ENCODE data around the gene PLCXD3.
"Not testable (repeated sequence)": the region's sequence is repeated elsewhere in the genome, so short reads cannot be mapped to it uniquely, and the experiment has no call there.

PLCXD3 gene

DNA sequence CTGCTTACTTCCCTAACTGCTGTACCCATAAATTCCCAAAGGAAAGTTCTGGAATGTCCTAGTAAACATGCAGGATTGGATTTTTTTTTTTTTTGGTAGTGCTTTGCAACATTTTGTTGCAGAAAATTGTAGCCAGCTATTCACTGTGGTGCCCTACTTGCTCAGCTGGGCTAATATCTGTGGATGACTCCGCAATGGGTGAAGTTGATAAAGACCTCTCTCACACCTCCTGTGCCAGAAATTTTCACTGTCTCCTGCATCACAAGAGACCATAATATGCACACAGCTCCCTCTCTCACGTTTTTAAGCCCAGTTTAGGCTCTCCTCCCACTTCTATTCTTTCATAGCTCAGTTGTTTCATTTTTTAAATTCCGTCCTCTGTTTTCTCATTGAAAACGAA, 160.6 kb downstream of the PLCXD3 start:
- no peak for DNase-seq (ENCODE audit: low read depth)

DNA sequence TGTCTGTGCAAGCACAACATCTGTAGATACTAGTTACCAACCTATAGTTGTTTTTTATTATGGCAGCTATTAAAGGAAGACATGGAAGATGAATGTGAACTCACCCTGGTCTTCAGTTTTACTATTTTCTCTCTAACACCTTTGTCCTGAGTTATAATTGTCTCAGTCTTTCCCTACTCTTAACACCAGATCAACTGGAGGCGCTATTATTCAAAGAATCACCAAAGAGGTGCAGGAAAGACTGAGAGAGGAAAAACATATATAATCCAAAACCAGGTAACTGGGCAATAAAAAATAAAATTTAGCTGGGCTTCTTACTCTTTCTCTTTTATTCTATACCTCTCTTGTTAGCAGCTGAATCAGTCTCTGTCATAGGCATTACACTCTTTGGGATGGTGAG, 162.8 kb downstream of the PLCXD3 start:
- DNase-seq (ENCODE audit: low read depth) = no peak

DNA sequence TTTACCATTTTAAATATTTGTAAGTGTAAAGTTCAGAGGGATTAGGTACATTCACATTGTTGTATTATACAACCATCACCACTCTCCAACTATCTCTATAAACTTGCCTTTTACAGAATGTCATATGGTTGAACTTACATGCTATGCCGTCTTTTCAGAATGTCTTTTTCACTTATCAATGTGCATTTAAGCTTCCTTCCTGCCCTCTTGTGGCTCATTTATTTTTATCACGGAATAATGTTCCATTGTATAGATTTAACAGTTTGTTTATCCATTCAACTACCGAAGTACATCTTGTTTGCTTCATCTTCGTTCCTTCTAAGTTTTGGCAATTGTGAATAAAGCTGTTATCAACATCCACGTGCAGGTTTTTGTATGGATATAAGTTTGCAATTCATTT, 163.8 kb downstream of the PLCXD3 start:
- DNase-seq (ENCODE audit: low read depth) = no peak

DNA sequence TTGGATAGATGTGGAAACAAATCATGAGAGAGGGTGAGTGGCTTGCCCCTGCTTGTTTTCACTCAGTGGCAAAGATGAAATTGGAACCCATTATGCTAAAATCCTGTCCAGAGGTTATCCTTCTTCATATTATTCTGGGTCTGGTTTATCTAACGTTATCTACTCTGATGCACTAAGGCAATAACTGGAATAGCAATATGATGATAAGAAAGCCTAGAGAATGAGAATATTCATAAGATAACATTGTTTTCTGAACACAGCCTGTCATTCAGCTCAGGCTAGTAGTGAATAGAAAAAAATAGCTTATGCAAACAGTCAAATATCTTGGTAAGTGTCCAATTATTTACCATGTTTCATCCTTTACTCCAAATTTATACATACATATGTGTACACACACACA, 165.1 kb downstream of the PLCXD3 start:
- DNase-seq (ENCODE audit: low read depth) = no peak

DNA sequence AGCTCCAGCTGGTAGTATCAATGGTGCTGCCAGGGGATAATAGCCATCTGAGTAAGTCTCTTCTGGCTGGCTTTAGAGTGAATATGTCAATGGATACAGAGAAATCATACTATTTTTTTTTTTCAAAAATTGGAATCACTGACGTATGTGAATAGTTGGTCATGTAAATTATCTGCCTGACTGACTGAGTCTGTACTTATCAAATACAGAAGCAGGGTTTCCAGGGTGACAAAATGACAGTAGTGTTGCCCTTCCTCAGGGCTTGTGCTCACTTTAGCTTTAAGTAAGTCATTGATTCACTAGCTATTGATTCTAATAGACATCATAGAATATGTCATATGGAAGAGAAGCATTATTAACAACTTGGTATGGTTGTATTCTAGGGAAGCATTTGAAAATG, 171.1 kb downstream of the PLCXD3 start:
- no peak for DNase-seq (ENCODE audit: low read depth)

DNA sequence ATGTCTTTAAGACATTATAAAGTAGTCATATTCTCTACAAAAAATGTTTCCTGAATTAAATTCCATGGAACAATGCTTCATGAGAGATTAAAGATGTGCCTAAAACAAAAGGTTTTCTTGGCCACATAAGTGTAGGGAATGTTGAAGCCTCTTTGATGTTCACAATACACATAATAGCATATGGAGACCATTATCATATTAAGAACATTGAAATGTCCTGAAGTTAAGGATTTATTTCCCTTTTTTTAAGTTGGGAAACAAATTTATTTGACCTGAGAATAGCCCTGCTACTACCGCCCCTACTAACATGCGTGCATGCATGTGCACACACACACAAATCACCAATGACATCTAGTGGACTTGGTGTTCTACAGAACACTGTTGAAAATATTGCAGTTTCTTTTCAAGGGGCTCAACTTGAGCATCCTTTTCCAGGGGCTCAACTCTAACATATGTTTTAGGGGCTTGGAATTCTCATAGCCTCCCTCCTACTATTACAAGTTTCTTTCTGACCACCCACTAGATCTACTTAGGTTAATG, 172.2 kb downstream of the PLCXD3 start:
- no peak for DNase-seq (ENCODE audit: low read depth)

DNA sequence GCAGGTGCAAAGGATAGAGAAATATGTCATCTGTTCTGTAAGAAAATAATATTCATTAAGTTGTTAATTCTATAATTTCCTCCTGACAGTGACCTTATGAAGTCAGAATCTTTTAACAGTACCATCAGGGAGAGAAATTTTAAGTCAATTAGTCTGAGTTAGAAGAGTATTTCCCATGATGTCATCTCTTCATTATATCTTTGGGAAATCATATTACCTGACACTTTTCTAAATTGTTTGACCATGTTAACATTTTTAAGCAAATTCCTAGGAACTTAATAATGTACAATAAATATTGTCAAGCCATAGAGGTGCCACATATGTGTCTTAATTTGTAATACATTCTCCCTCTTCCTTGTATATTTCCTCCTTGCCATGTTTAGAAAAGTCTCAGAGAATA, 172.7 kb downstream of the PLCXD3 start:
- DNase-seq (ENCODE audit: low read depth) = no peak

DNA sequence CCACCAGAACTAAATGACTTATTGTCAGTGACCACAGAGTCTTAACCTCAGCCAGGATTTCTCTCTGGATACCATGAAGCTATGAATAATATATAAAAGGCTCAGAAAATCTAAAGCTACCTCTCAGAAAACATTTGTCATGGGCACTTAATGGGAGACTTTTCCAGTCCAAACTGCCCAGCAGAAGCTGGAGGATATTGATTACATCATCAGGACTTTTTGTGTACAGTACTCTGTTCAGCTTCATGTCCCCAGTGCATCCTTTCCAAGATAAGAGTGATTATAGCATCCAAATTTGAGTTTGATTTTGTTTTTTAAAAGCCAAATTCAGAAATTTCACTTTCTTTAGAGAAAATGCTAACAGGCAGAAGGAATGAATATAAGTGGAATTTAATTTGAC, 173.2 kb downstream of the PLCXD3 start:
- no peak for DNase-seq (ENCODE audit: low read depth)

DNA sequence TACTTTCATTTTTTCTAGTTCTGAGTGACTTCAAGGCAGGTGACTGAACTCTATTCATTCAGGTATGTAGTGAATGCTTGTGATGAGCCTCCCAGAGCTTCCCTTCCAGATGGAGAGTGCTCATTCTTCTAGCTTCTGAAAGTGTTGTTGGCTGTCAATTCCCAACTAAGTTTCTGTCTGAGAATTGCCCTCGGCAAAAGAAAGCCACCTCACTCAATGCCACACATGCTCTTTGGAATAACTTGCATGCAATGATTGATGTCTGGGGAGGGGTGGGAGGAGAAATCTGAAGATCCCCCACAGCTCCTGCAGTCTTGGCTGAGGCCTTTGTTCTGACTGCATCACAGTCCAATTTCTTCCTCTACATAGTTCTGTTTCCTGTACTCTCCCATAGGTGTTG, 173.9 kb downstream of the PLCXD3 start:
- no peak for DNase-seq (ENCODE audit: low read depth)

DNA sequence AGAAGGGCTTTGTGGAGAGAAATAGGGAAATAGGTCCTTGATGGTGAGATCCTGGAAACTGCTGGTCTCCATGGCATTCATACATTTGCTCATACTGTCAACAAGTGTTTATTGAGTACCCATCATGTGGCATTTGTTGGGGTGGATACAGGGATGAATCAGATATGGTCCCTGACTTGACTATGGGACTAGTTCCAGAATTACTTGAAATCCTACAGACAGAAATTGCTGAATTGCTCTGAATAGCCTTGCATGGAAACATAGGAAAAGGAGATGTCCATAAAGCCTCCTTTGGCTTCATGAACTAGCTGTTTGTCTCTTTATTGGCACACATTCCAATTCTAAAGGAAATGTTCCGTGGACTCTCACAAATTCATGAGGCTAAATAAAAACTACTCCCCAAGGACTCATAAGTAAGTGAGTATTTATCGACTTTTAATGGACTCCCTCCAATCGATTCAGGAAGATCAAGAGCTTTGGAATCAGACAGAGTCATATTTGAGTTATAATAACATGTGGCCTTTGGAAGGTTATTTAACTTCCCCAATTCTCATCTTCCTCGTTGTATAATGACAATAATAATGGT, 174.7 kb downstream of the PLCXD3 start:
- no peak for DNase-seq (ENCODE audit: low read depth)

DNA sequence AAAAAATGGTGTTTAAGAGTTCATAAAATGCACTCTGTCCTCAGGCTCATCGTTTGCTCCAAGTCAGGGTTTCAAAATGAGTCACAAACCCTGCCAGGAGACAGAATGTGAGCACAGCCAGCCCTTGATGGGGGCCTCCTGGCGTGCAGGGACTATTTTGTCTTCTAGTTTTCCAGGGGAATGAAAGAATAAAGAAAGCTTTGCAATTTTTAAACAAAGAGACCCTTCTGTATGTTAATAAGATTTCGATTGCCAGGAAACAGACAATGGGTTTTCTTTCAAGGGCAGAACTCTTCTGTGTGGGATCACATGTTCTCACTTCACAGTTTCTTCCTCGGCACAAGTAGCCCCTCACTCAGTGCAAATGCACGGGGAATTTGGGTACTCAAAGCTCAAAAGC, 175.6 kb downstream of the PLCXD3 start:
- no peak for DNase-seq (ENCODE audit: low read depth)

DNA sequence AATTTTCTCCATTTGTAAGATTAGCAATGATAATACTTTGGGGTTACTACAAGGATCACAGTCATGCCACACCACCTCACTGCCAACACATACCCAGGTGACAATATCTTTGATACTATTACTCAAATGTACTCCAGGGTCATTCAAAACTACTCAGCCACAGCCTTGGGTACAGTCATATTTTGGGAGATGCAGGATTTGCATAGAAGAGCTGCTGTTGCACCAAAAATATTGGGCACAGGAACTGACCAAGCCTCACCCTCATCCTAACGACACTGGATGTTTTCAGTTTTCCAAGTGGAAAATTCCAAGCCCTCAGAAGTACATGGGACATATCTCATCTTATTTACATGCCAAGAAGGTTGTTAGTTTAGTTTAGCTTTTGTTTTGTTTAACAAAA, 176.2 kb downstream of the PLCXD3 start:
- DNase-seq (ENCODE audit: low read depth) = no peak

DNA sequence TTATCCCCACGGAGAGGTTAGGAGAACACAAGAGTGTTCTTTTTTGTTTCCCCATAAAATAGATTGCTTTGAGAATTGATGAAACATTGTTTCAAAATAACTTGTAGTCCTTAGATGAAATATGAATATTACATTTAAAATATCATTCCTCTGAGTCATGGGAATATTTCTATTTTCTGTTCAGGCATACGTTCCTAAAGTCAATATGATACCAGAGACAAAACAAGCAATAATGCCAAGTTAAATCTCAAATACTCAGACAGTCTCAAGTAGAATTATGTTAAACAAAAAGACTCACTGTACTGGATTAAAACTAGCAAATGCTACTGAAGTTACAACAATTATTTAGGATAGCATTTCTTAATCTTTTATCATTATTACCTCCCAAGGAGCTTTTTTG, 185.3 kb downstream of the PLCXD3 start:
- no peak for DNase-seq (ENCODE audit: low read depth)

DNA sequence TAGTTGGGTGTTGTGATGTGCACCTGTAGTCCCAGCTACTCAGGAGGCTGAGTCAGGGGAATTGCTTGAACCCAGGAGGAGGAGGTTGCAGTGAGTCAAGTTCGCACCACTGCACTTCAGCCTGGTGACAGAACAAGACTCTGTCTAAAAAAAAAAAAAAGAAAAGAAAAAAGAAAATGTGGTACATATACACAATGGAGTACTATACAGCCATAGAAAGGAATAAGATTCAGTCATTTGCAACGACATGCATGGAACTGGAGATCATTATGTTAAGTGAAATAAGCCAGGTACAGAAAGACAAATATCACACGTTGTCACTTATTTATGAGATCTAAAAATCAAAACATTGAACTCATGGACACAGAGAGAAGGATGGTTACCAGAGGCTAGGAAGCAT, 187.6 kb downstream of the PLCXD3 start:
- DNase-seq (ENCODE audit: low read depth) = not testable (repeated sequence)

DNA sequence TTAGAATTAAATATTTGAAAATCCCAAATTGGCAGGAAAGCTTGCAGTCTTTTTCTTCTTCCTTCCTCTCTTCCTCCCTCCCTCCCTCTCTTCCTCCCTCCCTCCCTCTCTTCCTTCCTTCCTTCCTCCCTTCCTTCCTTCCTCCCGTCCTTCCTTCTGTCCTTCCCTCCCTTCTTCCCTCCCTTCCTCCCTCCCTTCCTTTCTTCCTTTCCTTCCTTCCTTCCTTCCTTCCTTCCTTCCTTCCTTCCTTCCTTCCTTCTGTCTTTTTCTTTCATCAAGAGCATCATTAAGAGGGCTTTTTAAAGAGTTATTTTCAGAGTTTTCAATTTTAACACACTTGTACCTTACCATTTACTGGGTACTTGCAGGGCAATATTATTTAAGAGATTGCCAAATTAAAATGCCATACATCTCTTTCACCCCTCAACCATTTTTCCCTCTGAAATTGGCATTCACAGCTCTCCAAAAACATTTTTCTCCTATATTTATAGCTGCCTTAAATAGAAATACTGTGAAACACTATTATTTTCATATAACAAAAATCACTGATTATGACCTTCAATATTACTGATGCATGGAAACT, 197.8 kb downstream of the PLCXD3 start:
- DNase-seq (ENCODE audit: low read depth) = no peak

DNA sequence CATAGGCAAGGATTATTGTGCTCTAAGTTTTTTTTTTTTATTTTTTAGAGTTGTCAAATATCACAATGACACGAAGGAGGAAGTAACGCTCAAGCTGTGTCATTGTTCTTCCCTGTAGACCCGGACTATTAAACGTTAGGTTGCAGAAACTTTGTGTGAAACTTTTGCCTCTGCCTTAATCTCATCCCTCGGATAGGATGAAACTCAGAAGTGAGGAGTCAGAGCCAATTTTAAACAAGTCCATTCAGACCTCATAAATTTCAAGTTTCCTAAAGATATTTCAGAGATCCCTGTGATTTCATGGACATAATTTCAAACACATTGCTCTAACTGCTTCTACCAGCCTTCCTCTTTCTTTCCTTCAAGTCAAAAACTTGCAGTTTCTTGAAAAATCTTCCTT, 198.3 kb downstream of the PLCXD3 start:
- DNase-seq (ENCODE audit: low read depth) = no peak

DNA sequence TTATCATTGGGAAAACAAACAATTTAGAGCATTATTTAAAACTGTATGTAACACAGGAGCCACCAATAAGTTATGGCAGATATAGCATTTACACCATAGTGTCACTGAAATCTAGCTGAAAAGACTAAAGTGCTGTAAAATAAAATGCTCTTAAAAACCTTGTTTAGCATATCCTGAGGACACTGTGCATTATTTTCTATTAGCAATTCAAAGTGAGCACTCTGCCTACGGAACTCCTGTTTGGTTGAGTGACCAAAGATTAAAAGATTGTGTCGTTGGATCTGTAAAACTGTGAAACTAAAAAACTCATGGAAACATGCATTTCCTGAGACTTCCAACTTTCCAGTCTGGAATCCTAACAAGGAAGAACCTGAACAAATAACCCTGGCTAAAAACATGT, 201.1 kb downstream of the PLCXD3 start:
- no peak for DNase-seq (ENCODE audit: low read depth)

DNA sequence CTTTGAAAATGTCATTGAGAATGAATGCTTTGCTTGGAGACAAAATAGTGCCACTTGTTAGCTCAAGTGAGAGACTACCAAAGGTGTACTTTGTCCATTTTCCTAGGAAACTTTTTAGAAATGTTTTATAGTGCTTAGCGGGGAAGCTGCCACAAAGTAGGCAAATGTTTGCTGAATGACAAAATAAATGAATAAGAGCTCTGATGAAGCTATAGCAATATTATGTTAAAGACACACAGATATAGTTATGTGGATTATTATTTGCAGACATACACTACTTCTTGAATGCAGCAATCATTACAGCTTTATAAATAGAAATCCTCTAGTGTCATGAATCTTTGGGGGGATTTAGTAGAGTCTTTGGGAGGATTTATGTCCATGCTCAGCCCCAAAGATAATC, 204.4 kb downstream of the PLCXD3 start:
- no peak for DNase-seq (ENCODE audit: low read depth)

DNA sequence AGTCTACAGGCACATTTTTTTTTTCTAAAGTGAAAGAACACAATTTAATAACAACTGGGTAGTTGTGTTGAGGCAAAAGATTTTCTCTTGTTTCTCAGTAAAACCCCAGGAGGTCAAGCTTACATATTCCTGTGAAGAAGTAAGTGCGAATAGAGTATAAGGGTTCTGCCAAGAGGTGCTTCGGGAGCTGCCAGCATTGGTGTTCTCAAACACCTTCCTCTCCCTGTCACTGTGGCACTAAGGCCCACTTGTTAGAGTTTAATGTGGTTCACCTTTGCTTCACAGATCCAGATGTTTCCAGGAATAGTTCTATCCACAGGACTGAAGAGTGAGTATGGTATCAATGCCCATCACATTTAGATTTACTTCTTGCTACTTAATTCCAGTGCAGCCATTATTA, 205.3 kb downstream of the PLCXD3 start:
- no peak for DNase-seq (ENCODE audit: low read depth)

DNA sequence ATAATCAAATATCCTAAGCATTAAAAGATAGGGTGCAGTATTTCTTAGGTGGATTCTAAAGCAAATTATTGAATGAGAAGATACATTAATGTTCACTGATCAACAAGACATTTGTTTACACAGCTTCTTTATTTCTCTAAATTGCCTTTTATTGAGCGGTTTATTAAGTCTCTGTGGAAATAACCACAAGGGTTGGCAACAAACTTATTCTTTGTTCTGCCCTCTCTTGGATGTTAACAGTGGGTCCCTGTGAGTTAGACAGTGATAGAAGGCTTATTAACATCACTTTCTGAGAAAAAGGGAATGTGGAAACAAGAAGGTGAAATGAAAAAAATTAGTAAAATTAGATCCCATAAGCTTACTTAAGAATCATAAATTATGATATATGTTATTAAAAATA, 214.3 kb downstream of the PLCXD3 start:
- no peak for DNase-seq (ENCODE audit: low read depth)

DNA sequence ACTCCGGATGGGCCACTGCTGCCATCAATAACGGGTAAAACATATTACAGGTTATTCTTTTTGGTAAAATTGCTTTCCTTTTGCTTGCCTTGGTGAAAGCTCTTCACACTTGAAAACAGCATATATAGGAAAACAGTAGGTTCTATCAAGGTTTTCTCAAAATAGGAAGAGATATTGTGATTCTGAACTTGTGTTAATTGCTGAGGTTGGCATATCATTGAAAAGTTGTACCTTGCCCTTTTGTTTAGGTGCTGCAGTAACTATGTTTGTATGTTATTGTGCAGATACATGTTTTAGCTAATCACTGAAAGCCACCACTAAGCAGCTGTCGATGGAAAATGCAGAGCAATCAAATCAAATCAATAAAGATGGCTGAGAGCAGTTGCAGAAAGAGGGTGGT, 219.1 kb downstream of the PLCXD3 start:
- DNase-seq (ENCODE audit: low read depth) = no peak

DNA sequence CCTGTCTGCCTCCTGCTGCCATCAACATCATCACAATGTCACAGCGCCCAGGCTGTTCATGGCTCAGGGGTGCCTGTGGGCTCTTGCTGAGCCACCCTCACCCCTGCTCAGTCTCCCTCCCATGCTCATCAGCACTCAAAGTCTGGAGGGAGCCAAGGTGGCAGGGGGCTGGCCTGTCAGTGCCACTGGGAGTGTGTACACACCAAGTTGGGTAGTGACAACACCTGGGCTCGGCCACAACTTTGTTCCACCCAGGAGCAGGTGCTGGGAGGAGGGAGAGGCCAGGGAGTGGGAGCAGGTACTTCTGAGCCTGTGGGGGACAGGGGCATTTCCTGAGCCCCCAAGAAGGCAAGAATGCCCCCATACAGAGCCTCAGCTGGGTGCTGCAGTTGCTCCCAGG, 219.6 kb downstream of the PLCXD3 start:
- no peak for DNase-seq (ENCODE audit: low read depth)

DNA sequence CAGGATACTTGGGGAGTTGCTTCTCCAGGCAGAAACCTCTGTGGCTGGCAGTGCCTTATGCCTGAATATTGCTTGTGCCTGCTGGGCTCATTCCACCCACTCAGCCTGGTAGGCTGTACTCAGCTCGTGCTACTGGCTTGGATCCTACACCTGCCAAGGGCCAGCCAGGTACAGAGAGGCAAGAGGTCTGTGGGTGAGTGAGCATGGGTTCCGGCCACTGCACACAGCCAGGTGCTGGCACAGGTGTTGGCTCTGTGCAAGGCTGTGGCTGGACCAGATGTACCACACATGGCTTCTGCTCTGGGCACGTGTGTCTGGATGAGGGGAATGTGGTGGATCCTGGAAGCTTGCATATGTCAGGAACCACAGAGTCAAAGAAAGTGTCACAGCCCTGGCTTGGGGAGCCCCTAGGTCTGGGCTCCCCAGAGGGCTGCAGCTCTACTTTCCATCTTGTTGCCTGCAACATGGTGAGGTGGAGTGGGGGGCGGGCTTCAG, 220.4 kb downstream of the PLCXD3 start:
- no peak for DNase-seq (ENCODE audit: low read depth)

DNA sequence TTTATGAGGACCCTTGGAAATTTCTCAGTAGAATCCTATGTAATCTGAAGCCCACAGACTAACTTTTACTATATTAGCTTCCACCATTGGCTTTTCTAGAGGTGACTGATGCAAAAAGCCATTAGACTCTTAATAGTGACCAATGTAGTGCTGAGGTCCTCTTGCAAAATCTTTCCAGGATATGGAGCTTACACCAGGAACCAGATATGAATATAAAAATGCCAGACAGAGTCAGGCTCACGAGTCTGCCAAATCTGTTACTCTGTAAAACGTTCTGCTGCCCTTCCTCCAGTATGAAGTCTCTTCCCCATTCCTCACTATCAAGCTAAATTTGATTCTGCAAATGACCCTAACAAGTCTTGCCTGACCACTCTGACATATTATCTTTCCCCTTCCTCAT, 223.7 kb downstream of the PLCXD3 start:
- no peak for DNase-seq (ENCODE audit: low read depth)
